ENCODE measurements around the gene IL1RAPL2.

The IL1RAPL2 gene

GRCh38 chrX:105462186-105462585 lies 896.2 kb downstream of the IL1RAPL2 start:
- TF ChIP-seq CTCF (IDR thresholded peaks at IDR 0.05; ENCODE audit: extremely low read depth, missing control alignments): no peak
- no peak for DNase-seq (ENCODE audit: low spot score)

GRCh38 chrX:105463473-105463872 lies 897.5 kb downstream of the IL1RAPL2 start:
- no peak for TF ChIP-seq CTCF (IDR thresholded peaks at IDR 0.05; ENCODE audit: extremely low read depth, missing control alignments)
- DNase-seq (ENCODE audit: low spot score): no peak

- TF ChIP-seq CTCF (IDR thresholded peaks at IDR 0.05; ENCODE audit: extremely low read depth, missing control alignments): no peak
- DNase-seq (ENCODE audit: low spot score): no peak
Observed at GRCh38 chrX:105464618-105465017, 898.6 kb downstream of the IL1RAPL2 start.

GRCh38 chrX:105468741-105469140 lies 902.7 kb downstream of the IL1RAPL2 start:
- TF ChIP-seq CTCF (IDR thresholded peaks at IDR 0.05; ENCODE audit: extremely low read depth, missing control alignments): no peak
- no peak for DNase-seq (ENCODE audit: low spot score)

GRCh38 chrX:105471597-105471996 lies 905.6 kb downstream of the IL1RAPL2 start:
- DNase-seq (ENCODE audit: low spot score): no peak
- no peak for TF ChIP-seq CTCF (IDR thresholded peaks at IDR 0.05; ENCODE audit: extremely low read depth, missing control alignments)

GRCh38 chrX:105475801-105476200 lies 909.8 kb downstream of the IL1RAPL2 start:
- DNase-seq (ENCODE audit: low spot score): no peak
- TF ChIP-seq CTCF (IDR thresholded peaks at IDR 0.05; ENCODE audit: extremely low read depth, missing control alignments): no peak

GRCh38 chrX:105477351-105477750 lies 911.4 kb downstream of the IL1RAPL2 start:
- TF ChIP-seq CTCF (IDR thresholded peaks at IDR 0.05; ENCODE audit: extremely low read depth, missing control alignments): no peak
- DNase-seq (ENCODE audit: low spot score): no peak
